Stimulated activated CD4-positive, alpha-beta T cell treated with anti-CD3 and anti-CD28 coated beads, TNF-alpha, amount 100 ng/mL, for 24 hours (primary cell): ENCODE measurements around the gene ABLIM3.

Experiments
- DNase-seq, 3 experiments: peaks; one replicate each; pipeline ENCODE4 v3.0.0-alpha.2; 2020; ENCODE audit warnings: low read depth in 3 of 3

ABLIM3 gene

DNA sequence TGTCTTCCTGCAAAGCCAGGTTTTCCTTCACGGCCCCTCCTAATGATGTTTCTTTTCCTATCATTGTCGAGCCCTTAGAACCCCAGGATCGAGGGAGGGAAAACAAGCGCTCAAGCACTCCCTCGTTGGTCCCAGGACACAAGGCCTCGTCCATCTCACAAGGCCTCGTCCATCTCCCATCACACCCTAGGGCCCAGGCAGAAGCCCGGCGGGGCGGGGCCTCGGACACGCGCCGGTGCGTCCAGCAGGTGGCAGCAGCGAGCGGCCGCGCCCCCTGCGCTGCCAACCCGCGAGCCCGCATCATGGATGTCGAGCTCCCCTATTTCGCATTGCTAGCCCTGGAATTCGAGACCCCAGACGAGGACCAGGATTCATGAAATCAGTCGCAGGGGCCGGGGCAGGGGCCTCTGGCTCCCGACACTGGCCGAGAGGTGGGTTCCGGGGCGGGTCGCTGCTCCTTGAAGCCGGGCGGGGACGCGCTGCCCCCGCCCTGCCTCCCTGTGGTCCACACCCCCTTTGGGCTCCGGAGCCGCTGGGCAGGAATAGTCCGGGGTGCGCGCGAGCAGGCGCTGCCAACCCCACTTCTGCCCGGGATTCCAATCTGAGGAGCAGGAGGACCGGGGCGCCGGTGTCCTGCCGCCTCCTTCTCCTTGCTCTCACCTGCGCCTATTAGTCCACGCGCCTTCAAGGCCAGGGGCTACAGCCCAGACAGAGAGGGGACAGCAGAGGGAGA lies at the start of gene ABLIM3:
ABLIM3 (plus strand) TSS at position 270 of the 733 bp plus-strand sequence. CDS start 603 bp downstream, outside the sequence.
- DNase-seq, result peak; percentile 29 to 63 (median 56)

DNA sequence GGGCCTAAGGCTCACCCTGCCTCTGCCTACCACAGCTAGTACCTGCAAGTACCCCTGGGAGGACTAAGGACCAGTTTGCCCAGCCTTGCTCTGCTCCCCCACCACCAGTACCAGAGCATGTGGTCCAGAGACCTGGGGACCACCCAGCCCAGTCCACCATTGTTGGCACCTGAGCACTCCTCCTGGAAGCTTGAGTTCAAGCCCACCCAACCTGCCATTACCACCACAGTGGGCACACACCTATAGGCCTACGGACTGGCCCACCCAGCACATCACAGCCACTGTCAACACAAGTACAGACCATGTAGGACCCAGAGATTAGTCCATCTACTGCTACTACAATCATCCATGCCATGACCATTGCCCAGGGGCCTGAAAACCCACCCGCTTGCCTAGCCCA lies 47.7 kb upstream of the ABLIM3 start:
- no peak for DNase-seq

- no peak for DNase-seq
Observed at GRCh38 chr5:149094996-149095395, 46.3 kb upstream of the ABLIM3 start.

- DNase-seq, result no peak
Observed at GRCh38 chr5:149099920-149100319, 41.4 kb upstream of the ABLIM3 start.

DNA sequence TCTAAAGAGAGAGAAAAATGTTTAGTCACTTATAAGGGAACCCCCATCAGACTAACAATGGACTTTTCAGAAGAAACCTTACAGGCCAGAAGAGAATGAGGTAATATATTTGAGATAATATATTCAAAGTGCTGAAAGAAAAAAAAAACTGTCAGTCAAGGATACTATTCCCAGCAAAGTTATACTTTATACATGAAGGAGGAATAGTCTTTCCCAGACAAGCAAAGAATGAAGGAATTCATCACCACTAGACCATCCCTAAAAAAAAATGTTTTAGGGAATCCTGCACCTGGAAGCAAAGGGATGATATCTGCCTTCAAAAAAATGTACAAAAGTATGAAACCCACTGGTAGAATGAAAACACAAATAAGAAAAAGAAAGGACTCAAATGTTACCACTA lies 41.0 kb upstream of the ABLIM3 start:
- DNase-seq, result no peak

GRCh38 chr5:149108651-149109280 lies 32.5 kb upstream of the ABLIM3 start:
- no peak for DNase-seq

DNA sequence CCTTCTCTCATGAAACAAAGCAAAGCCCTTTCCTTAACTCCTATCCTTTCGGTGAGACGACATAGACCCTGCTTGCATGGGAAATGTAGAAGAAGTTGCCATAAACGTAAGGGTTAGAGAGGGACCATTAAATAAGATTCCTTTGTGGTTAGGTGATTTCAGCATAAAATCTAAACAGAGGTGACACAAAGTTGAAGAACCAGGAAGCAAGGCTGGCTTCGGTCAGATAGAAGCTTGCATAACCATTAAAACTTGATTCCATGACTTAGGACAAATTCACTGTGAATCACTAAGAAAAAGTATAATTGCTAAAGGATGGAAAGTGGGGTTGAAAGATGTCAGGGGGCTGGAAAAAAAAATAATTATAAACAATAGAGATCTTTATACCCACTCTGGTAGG lies 30.9 kb upstream of the ABLIM3 start:
- no peak for DNase-seq

DNA sequence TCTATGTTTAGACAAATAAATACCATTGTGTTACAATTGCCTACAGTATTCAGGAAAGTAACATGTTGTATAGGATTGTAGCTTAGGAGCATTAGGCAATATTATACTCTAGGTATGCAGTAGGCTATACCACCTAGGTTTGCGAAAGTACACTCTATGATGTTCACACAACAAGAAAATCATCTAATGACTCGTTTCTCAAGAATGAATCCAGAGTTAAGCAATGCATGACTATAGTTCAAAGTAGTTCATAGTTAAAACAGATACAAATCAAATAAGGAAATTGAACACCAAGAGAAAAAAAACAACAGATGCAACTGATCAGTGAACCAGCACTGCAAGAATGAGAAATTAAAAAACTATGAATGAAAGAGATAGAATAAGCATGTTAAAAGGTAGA lies 27.6 kb upstream of the ABLIM3 start:
- no peak for DNase-seq

DNA sequence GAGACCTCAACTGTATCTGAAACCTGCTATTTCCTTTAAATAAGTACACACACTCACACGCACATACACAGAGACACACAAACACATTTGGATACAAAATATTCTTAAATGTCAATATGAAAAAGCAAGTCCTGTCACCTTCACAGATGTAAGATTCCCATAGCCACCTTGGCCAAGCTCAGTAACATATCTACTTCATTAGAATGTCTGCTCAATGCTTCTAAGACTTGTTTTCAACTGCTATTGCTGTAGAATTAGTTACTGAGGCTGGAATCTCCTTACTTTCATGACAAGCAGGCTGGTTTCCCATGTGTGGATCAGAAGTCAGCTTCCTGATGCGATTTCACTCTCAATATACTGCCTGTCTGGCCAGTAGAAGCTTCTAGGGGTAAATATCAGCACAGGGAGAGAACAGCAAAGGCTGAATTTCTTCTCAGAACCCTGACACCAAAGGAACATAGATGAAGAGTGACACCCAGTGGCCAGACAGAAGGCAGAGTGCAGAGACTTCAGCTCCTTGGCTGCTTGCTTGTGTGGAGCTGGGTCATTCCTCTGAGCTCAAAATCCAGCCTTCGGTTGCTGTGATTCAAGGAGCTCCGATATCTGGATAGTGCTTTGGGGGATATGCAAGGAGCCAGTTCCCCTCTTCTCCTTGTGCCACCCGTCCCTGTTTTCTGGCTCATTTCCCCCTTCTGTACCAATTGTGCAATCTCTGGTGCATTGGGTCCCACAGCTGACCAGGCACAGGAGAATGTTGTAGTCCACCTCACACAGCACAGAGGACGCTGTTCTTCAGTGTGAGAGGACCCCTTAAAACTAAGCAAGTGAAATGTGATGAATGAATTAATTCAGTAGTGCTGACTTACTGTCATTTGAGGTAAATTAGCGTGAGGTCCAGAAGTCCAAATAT lies 26.6 kb upstream of the ABLIM3 start:
- DNase-seq, result peak in 2 of 3 experiments; percentile 10 to 19

DNA sequence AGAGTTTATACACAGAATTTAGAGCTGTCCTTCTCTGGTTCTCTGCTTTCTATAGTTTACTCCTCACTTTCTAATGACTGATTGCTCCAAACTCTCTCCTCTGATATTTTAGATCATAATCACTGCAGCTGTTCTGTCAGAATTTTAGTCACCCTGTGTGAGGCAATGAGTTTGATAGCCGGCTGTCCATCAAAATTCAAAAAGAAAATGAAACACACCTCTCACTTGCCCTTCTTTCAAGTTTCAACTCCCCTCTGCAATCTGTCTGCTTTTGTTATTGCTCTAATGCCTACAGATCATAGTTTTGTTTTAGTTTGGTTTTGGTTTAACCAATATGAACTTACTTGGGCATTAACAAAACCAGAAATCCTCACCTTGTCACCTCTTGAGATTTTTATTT lies 23.3 kb upstream of the ABLIM3 start:
- no peak for DNase-seq

DNA sequence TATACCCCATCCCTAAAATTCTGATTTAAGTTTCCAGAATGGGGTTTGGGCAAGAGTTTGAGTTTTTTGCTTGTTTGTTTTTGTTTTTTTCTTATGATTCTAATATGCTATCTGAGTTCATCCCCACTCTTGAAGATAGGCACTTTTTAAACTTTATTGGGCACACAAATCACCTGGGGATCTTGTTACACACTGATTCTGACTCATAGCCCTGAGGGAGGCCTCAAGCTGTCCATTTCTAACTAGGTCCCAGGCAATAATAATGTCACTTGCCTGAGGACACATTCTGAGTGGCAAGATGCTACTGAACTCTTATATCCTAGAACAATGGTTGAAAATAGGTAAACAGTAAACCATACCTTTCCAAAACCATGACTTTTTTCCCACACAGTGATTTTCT lies 22.8 kb upstream of the ABLIM3 start:
- DNase-seq, result no peak

- DNase-seq, result no peak
Observed at GRCh38 chr5:149121145-149121544, 20.1 kb upstream of the ABLIM3 start.

DNA sequence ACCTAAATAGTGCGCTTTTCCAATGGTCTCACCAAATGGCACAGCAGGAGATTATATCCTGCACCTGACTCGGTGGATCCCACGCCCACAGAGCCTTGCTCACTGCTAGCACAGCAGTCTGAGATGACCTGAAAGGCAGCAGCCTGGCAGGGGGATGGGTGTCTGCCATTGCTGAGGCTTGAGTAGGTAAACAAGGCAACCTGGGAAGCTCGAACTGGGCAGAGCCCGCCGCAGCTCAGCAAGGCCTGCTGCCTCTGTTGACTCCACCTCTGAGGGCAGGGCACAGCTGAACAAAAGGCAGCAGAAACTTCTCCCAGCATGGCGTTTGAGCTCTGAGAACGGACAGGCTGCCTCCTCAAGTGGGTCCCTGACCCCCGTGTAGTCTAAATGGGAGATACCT lies 18.1 kb upstream of the ABLIM3 start:
- DNase-seq, result no peak

DNA sequence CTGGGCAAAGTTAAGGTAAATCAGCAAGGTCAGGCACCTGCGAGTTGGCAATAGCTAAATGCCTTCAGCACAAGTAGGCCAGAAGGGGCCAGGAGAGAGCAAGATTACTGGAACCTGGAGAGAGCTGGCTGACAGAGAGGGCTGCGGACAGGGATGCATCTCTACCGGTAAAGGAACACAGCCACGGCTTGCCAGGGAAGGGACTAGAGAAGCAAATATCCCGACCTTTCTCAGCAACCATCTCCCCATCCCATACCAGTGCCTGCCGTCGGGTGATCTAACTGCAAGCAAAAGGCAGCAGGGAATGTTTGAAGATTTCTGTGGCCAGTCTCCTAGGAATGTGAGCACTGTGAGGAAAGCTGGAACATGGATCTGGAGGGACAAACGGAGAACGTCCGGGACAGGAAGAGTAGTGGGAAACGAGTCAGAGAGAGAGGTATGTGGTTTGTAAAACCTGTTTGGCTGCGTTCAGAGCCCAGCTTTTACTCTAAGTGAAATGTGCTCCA lies 15.9 kb upstream of the ABLIM3 start:
- no peak for DNase-seq

DNA sequence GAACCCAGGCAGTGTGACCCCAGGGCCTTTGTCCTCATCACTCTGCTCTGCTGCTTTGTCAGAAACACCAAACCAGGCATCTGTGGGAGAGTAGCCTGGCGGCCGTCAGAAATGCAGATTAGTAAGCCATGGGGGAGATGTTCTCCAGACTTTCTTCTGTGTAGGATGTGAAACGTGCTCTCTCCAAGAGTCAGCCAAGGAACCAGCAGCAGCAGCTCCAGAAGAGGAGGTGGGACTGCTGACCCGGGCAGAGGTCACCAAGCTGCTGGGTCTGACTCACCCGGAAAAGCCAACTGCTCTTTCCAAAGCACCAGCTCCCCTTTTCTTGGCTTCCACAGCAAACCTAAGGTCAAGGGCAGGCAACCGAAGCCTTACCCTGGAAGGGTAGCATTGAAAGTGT lies 14.4 kb upstream of the ABLIM3 start:
- no peak for DNase-seq

- no peak for DNase-seq
Observed at GRCh38 chr5:149127394-149127955, 13.8 kb upstream of the ABLIM3 start.

- DNase-seq, result peak in 1 of 3 experiments; percentile 6
Observed at GRCh38 chr5:149128023-149128875, 13.0 kb upstream of the ABLIM3 start.

DNA sequence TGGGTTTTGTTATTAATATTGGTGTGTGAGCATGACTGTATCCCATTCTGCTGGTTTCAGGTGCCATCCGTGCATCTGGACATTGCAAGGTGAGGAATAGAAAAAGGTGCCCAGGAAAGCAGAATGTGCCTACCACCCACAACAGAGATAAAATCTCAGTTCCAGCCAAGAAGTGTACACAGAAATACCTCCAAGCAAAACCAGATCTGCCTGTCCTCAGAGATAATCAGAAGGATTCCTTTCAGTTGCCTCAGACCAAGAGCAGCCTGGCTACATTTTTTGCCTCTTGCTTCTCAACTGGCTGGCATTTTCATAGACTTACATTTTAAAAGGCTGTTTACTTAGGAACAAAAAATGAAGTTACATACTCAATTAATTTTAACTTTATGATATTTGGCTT lies 12.1 kb upstream of the ABLIM3 start:
- no peak for DNase-seq

DNA sequence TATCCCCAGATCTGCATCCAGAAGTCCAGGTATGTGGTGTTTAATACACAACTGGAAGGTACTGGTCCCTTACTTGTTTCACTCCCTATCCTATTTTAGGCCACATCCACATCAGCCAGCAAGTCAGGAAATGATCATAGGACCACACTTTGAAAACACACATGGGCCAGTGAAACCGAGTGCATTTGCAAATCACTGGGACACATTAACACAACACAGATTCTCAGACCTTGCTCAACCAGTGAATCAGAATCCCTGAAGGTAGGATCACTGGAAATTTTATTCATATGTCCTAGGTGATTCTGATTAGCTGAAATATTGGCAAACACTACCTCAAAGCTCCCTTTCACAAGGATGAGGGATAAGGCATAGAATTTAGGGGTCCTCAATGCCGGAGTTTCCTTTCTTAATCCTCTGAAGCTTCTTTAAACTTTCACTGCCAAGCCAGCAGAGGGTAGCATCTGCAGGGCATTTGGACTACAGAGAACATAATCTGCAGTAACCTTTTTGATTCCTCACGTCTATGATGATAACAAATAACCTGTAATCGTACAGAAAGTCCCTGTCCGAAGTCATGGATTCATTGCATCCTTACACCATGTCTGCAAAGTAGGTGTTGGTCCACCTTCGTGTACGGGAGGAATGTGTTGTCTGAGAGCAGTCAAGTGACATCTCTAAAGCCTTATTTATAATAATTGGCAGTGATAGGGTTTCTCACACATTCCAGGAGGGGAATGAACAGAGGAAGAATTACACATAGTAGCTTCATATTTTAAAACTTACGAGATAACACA lies 11.0 kb upstream of the ABLIM3 start:
- DNase-seq, result no peak

DNA sequence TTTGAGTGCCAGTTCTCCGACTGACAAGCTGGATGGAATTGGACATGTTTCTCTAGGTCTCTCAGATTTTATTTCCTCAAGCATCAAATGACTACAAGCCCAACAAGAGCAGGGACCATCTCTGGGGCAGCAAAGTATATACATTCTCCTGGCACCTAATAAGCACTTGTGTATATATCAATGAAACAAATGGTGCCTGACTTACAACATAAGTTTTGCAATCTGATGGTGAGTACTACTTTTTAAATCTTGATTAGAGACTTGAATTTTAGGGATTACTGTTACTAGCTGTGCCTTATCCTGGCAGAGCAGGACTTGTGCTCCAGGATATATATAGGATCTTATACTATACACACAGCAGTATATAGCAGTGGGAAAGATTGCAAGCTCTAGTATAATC lies 8.8 kb upstream of the ABLIM3 start:
- no peak for DNase-seq
